ENCODE measurements around the gene TMEM271. TPM values are rescaled to one million over a fixed set of nuclear protein-coding genes. Genes with fewer than 3 reads are reported as not detected.

The TMEM271 gene
- total RNA-seq, 1 donor from 2014 or later = not detected

GRCh38 chr4:620201-620600, 44.1 kb upstream of the TMEM271 start:
- H3K4me1 Mint-ChIP-seq = no peaks in the 10 kb centered on the region
- intact Hi-C loops (cut with micrococcal nuclease) = no loop called here
- H3K27ac Mint-ChIP-seq = no peak overlapping the region
- no peak for ATAC-seq (ENCODE audit: low read depth)
- H3K27me3 Mint-ChIP-seq = peaks cover 11% of the 10 kb centered on the region
- no peak for DNase-seq
- no peak for TF ChIP-seq CTCF (IDR thresholded peaks at IDR 0.05)
- CTCF ChIA-PET = no interaction called here
- POLR2A ChIA-PET = no interaction called here
- H3K4me3 Mint-ChIP-seq = no peak overlapping the region
- no peaks in the 10 kb centered on the region for H3K36me3 Mint-ChIP-seq (ENCODE audit: low read depth)
- H3K9me3 Mint-ChIP-seq = no peaks in the 10 kb centered on the region

GRCh38 chr4:617644-618641, 41.8 kb upstream of the TMEM271 start:
- TF ChIP-seq CTCF (IDR thresholded peaks at IDR 0.05) = no peak

GRCh38 chr4:616911-617643, 41.0 kb upstream of the TMEM271 start:
- H3K4me1 Mint-ChIP-seq = no peaks in the 10 kb centered on the region
- no peaks in the 10 kb centered on the region for H3K9me3 Mint-ChIP-seq
- intact Hi-C loops (cut with micrococcal nuclease) = no loop called here
- no peaks in the 10 kb centered on the region for H3K36me3 Mint-ChIP-seq (ENCODE audit: low read depth)
- ChIA-PET CTCF (no interaction called here), POLR2A (no interaction called here)
- H3K27me3 Mint-ChIP-seq = peaks cover 10% of the 10 kb centered on the region
- DNase-seq = no peak
- H3K4me3 Mint-ChIP-seq = no peak overlapping the region
- no peak for TF ChIP-seq CTCF (IDR thresholded peaks at IDR 0.05)
- H3K27ac Mint-ChIP-seq = no peak overlapping the region
- no peak for ATAC-seq (ENCODE audit: low read depth)

More at GRCh38 chr4:617644-618641, 41.8 kb upstream of the TMEM271 start:
- Mint-ChIP-seq H3K4me1 (no peaks in the 10 kb centered on the region), H3K27ac (no peak overlapping the region), H3K27me3 (peaks cover 7% of the 10 kb centered on the region), H3K9me3 (no peaks in the 10 kb centered on the region), H3K36me3 (ENCODE audit: low read depth) (no peaks in the 10 kb centered on the region), H3K4me3 (no peak overlapping the region)
- ChIA-PET CTCF (no interaction called here), POLR2A (no interaction called here)
- intact Hi-C loops (cut with micrococcal nuclease) = no loop called here
- DNase-seq (no peak), ATAC-seq (ENCODE audit: low read depth) (no peak)

- POLR2A ChIA-PET = no interaction called here
Observed at GRCh38 chr4:616091-616490, 40.0 kb upstream of the TMEM271 start.

More at GRCh38 chr4:616091-616490, 40.0 kb upstream of the TMEM271 start:
- CTCF ChIA-PET = no interaction called here
- no peaks in the 10 kb centered on the region for H3K4me1 Mint-ChIP-seq
- H3K4me3 Mint-ChIP-seq = no peak overlapping the region
- intact Hi-C loops (cut with micrococcal nuclease) = no loop called here
- TF ChIP-seq CTCF (IDR thresholded peaks at IDR 0.05) = no peak
- peaks cover 10% of the 10 kb centered on the region for H3K27me3 Mint-ChIP-seq
- no peak overlapping the region for H3K27ac Mint-ChIP-seq
- no peaks in the 10 kb centered on the region for H3K36me3 Mint-ChIP-seq (ENCODE audit: low read depth)
- no peaks in the 10 kb centered on the region for H3K9me3 Mint-ChIP-seq
- ATAC-seq (ENCODE audit: low read depth) (no peak), DNase-seq (no peak)

Data from activated B cell treated with CpG ODN at 0.5 μM for 24 hours (primary cell).